Colonic mucosa (tissue), 4 donors: Measurements from ENCODE around the gene CCDC167. TPM values are rescaled to one million over a fixed set of nuclear protein-coding genes. Genes with fewer than 3 reads are reported as not detected.

ENCODE experiments used
- DNase-seq: peaks from one replicate; pipeline ENCODE4 v3.0.0-alpha.2; 2020
- H3K27ac ChIP-seq: fragments of 200-600 bp; one replicate; pipeline ENCODE4 v1.8.0; 2021
- H3K27me3 ChIP-seq: fragments of 200-600 bp; one replicate; pipeline ENCODE4 v1.8.0; 2021
- H3K36me3 ChIP-seq: fragments of 200-600 bp; one replicate; pipeline ENCODE4 v1.8.0; 2021
- H3K4me1 ChIP-seq: fragments of 200-600 bp; one replicate; pipeline ENCODE4 v1.8.0; 2021; ENCODE audit warnings: mild to moderate bottlenecking
- H3K4me3 ChIP-seq: fragments of 200-600 bp; one replicate; pipeline ENCODE4 v1.8.0; 2021
- H3K9ac ChIP-seq, 2 donors: one replicate each; pipeline ENCODE4 v1.7.0; 2013; ENCODE audit warnings: control low read depth in 2 of 2, low read depth in 2 of 2, low read length in 2 of 2
- H3K9me3 ChIP-seq: fragments of 200-600 bp; one replicate; pipeline ENCODE4 v1.8.0; 2021
- intact Hi-C: fragments of 100-400 bp; cut with DNase I; formaldehyde crosslinking; loops from one replicate; pipeline ENCODE4 v1.14.1; 2022
- total RNA-seq, 2 donors: library from RNA; stranded (reverse); fragmentation: NEBNext Ultra II Directional in 1 of 2; extraction: Animal tissue kit (Norgen Biotek cat#: 25700) in 1 of 2; gene quantifications; one replicate each; pipeline ENCODE4 v1.2.1, GENCODE V29; 2021
- TF ChIP-seq, protein P1 (sequence below): fragments of 200-600 bp; IDR thresholded peaks from one replicate; pipeline ENCODE4 v1.8.0; 2022; ENCODE audit warnings: antibody characterized with exemption, mild to moderate bottlenecking
- donor health status: healthy.
- donor health status: DM: no; HTN: no; CAD: no.
- donor health status: DM: no; HTN: no; CAD: no.

Gene CCDC167
- total RNA-seq, 2 donors from 2014 or later = 11.8 to 31.8 TPM

DNA sequence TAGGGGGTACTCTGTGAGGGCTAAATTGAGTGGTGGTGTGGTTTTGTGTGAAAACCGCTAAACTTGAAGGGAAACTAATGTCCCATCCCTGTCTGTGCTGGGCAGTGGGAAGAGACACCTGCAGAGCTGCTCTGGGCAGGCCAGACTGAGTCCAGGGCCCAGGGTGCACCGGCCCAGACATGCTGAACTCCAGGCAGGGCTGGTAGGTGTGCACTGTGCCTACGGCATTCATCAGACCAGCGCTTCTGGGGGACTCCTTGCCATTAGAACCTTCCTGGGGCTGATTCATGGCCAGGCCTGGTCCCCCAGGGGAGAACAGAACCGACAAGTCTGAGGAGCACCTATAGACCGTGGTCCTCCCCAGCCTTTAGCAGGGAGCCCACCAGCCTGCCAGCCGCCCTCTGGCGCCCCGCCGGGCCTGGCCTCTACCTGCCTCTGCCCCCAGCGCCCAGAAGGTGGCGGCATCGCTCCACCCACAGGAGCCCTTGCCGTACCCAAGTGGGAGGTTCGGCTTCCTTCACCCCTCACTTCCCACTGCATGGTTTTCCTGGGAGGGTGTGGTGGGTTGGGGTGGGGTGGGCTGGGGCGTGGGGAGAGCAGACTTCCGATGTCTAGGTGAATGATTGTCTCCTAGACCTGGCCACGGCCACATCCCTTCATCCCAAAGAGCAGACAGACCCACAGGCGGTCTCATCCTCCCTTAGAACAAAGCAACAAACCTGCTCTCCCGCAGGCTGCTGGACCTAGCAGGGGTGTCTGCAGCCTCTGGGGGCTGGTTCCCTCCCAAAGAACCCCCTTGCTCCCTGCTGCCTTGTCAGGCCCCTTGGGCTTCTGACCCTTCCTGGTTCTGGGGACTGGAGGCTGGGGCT, 15.5 kb downstream of the CCDC167 start:
- H3K4me3 ChIP-seq = no peak overlapping the region
- peak; percentile 51 for DNase-seq
- H3K36me3 ChIP-seq = no peaks in the 10 kb centered on the region
- no peak overlapping the region for H3K27ac ChIP-seq
- H3K9me3 ChIP-seq = no peaks in the 10 kb centered on the region
- H3K27me3 ChIP-seq = no peaks in the 10 kb centered on the region
- H3K9ac ChIP-seq = no peak overlapping the region
- TF ChIP-seq, protein P1, sequence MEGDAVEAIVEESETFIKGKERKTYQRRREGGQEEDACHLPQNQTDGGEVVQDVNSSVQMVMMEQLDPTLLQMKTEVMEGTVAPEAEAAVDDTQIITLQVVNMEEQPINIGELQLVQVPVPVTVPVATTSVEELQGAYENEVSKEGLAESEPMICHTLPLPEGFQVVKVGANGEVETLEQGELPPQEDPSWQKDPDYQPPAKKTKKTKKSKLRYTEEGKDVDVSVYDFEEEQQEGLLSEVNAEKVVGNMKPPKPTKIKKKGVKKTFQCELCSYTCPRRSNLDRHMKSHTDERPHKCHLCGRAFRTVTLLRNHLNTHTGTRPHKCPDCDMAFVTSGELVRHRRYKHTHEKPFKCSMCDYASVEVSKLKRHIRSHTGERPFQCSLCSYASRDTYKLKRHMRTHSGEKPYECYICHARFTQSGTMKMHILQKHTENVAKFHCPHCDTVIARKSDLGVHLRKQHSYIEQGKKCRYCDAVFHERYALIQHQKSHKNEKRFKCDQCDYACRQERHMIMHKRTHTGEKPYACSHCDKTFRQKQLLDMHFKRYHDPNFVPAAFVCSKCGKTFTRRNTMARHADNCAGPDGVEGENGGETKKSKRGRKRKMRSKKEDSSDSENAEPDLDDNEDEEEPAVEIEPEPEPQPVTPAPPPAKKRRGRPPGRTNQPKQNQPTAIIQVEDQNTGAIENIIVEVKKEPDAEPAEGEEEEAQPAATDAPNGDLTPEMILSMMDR = peak; percentile 67
- intact Hi-C loops = loop anchor here (5.0 kb wide), 1 partner anchor 83 kb away; no protein-coding TSS in a partner anchor
- no peaks in the 10 kb centered on the region for H3K4me1 ChIP-seq

DNA sequence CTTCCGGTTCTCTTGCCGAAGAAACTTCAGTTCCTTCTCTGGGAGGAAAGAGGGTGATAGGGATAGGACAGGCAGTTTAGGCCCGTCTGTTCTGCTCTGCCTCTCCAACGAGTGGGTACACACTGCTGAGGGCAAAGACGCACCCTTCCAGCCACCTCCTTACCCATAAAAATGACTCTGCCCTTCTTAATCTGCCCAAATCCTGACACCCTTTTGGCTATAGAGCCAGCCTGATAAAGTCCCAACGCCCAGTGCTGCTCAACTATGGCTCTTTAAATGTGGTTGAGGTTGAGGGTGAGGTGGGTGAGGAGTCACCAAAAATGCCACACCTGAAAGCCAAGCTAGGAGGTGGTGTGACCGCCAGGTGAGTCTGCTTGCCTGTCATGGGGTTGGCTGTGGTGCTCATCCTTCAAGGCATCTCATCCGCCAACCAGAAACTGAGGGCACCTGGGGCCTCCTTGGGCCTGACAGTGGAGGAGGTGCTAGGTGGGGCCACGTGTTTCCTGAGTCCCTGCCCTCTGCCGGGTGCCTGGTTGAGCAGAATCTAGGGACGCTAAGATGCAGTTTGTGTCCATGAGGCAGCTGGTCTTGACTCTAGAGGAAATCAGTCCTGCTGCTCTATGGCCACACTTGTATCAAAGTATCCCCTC, 16.3 kb downstream of the CCDC167 start:
- no peaks in the 10 kb centered on the region for H3K9me3 ChIP-seq
- TF ChIP-seq, protein P1 = no peak
- no peaks in the 10 kb centered on the region for H3K36me3 ChIP-seq
- H3K27ac ChIP-seq = no peak overlapping the region
- DNase-seq = no peak
- intact Hi-C loops = loop anchor here (5.0 kb wide), 1 partner anchor 84 kb away; no protein-coding TSS in a partner anchor
- H3K27me3 ChIP-seq = no peaks in the 10 kb centered on the region
- H3K9ac ChIP-seq = no peak overlapping the region
- H3K4me1 ChIP-seq = no peaks in the 10 kb centered on the region
- H3K4me3 ChIP-seq = no peak overlapping the region

DNA sequence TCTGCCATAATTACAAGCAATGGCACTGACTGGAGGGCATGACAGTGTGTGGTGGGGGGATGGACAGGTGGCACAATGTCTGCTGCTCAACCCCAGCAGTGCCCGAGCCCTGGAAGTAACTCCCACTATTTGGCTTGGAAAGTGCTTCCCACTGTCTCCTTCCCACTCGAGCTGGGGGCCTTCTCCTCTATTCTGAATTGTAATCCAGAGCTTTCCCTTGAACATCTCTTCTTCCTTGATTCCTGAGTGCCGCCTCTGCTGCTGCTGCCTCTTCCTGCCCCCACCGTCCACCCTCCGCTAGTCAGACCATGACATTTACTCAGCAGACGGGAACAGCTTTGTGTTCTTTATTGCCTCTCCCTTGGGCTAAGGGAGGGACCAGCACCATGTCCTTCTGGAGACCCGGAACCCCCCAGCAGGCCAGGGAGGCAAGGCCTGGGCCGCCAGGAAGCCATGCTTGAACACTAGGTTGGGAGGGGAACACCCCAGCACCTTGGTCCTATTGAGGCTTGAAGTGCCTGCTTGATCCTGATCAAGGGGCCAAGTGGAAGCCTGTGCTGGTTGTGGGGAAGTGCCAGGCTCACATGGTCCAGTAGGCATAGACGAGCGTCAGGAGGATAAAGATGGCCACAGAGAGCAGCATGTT, 17.0 kb downstream of the CCDC167 start:
- Histone ChIP-seq H3K9me3 (no peaks in the 10 kb centered on the region), H3K27ac (no peak overlapping the region), H3K9ac (no peak overlapping the region), H3K4me1 (no peaks in the 10 kb centered on the region), H3K36me3 (no peaks in the 10 kb centered on the region), H3K4me3 (no peak overlapping the region), H3K27me3 (no peaks in the 10 kb centered on the region)
- TF ChIP-seq, protein P1 = no peak
- intact Hi-C loops = loop anchor here (5.0 kb wide), 1 partner anchor 85 kb away; no protein-coding TSS in a partner anchor
- DNase-seq = no peak

DNA sequence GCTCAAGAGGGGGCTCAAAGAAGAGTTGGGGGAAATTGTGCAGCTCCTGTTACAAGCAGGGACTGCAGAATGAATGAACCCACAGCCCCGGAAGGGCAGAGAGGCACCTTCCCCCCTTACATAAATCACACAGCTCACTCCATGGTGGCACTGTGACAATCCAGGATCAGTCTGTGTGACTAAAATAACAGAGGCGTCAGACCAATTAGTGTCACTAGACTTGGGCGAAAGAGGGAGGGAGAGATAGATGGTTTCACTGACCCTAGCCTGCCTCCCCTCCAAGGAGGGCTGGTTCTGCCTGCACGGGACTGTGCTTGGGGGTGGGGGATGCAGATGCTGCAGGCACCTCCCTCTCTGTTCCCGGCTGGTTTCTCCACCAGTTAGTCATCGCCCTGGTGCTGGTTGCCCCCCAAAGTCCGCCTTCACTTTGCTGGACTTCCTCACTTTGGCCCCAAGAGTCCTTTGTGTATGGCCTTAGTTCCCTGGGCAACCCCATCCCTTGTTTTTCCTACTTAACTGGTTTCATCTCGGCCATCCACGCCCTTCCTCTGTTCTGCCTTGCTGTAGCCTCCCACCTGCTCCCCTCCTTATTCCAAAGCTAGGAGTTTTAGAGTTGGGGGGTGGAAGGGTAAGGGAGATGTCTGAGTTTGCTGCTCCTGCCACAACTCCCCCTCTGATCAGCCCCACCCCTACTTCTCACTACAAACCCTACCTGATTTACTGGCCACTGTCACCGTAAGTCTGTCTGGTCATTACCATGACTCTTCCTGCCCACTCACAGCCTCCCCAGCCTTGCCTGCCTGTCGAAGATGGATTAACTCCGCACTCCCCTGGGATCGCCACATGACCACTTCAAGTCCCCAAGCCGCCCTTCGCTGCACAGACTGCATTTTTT, 17.7 kb downstream of the CCDC167 start:
- intact Hi-C loops = loop anchor here (5.0 kb wide), 1 partner anchor 85 kb away; no protein-coding TSS in a partner anchor
- no peak for DNase-seq

More for the DNA sequence above, 17.7 kb downstream of the CCDC167 start:
- no peaks in the 10 kb centered on the region for H3K27me3 ChIP-seq
- TF ChIP-seq, protein P1 = no peak
- no peak overlapping the region for H3K27ac ChIP-seq
- no peak overlapping the region for H3K9ac ChIP-seq
- no peaks in the 10 kb centered on the region for H3K4me1 ChIP-seq
- no peak overlapping the region for H3K4me3 ChIP-seq
- H3K9me3 ChIP-seq = no peaks in the 10 kb centered on the region
- H3K36me3 ChIP-seq = no peaks in the 10 kb centered on the region
